ENCODE measurements around the gene FBXL22.

The FBXL22 gene

DNA sequence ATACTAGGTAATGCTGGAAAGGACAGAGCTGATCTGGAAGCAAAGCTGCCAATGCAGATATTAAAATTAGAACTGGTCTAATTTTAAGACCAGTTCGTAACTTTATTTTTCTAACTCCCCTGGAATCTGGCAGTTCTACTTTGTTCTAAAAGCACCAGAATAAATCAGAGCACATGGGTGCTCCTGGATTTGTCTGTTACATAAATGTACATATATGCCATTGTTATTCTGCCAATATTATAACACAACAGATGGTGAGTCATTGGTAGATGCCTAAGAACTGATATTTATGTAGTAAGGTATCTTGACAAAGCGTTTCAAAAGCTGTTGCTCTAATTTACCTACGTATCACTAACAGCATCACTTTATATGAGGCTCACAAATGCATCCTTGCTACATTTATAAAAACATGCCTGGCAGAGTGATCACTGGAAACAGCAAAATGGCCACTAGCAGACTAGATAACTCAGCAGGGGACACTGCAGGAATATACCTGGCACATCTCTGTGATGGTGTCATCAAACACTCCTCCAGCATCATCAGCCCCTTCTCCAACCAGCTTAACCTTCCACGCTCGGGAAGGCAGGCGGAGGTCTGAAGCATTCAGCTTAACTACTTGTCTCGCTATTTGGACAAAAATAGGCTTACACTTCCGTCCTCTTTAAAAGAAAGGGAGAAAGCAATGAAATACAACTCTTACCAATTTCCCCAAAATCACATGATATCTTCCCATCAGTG lies 26.2 kb downstream of the FBXL22 start:
- TF ChIP-seq, protein P1, sequence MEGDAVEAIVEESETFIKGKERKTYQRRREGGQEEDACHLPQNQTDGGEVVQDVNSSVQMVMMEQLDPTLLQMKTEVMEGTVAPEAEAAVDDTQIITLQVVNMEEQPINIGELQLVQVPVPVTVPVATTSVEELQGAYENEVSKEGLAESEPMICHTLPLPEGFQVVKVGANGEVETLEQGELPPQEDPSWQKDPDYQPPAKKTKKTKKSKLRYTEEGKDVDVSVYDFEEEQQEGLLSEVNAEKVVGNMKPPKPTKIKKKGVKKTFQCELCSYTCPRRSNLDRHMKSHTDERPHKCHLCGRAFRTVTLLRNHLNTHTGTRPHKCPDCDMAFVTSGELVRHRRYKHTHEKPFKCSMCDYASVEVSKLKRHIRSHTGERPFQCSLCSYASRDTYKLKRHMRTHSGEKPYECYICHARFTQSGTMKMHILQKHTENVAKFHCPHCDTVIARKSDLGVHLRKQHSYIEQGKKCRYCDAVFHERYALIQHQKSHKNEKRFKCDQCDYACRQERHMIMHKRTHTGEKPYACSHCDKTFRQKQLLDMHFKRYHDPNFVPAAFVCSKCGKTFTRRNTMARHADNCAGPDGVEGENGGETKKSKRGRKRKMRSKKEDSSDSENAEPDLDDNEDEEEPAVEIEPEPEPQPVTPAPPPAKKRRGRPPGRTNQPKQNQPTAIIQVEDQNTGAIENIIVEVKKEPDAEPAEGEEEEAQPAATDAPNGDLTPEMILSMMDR (IDR thresholded peaks at IDR 0.05; ENCODE audit: poor library complexity, severe bottlenecking): no peak
- Histone ChIP-seq H3K27me3 (ENCODE audit: insufficient read depth, poor library complexity, severe bottlenecking) (no peaks in the 10 kb centered on the region), H3K9me3 (ENCODE audit: severe bottlenecking) (no peaks in the 10 kb centered on the region)

DNA sequence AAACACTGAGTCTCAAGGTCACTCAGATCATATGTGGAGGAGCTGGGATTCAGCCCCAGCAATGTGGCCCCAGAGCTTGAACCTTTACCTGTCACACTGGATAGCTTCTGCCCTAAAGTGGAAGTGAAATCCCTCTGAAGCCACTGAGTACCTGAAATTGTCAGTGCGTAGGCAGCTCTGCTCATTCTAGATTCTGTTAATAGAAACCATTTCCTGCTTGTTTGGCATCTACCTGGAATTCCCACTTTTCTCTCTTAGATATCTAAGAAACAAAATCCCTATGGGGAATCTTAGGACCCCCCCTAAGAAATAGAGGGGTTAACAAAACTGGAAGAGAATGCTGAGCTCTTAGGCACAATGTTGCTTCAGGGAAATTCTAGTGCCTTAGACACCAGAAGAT lies 29.8 kb downstream of the FBXL22 start:
- no peak for DNase-seq (ENCODE audit: low spot score)
- no peaks in the 10 kb centered on the region for H3K4me1 ChIP-seq (ENCODE audit: insufficient read depth, poor library complexity, severe bottlenecking)
- TF ChIP-seq, protein P1 (IDR thresholded peaks at IDR 0.05; ENCODE audit: poor library complexity, severe bottlenecking): no peak
- no peak overlapping the region for H3K4me3 ChIP-seq (ENCODE audit: severe bottlenecking)
- no peaks in the 10 kb centered on the region for H3K27me3 ChIP-seq (ENCODE audit: insufficient read depth, poor library complexity, severe bottlenecking)
- H3K27ac ChIP-seq (ENCODE audit: poor library complexity, severe bottlenecking): no peak overlapping the region
- peaks cover 69% of the 10 kb centered on the region for H3K36me3 ChIP-seq (ENCODE audit: low read depth)
- no peak for ATAC-seq (ENCODE audit: low read depth)
- H3K9me3 ChIP-seq (ENCODE audit: severe bottlenecking): no peaks in the 10 kb centered on the region

More for the DNA sequence above, 26.2 kb downstream of the FBXL22 start:
- Histone ChIP-seq H3K27ac (ENCODE audit: poor library complexity, severe bottlenecking) (no peak overlapping the region), H3K4me3 (ENCODE audit: severe bottlenecking) (no peak overlapping the region), H3K36me3 (ENCODE audit: low read depth) (peaks cover 68% of the 10 kb centered on the region), H3K4me1 (ENCODE audit: insufficient read depth, poor library complexity, severe bottlenecking) (no peaks in the 10 kb centered on the region)
- ATAC-seq (ENCODE audit: low read depth) (no peak), DNase-seq (ENCODE audit: low spot score) (no peak)

DNA sequence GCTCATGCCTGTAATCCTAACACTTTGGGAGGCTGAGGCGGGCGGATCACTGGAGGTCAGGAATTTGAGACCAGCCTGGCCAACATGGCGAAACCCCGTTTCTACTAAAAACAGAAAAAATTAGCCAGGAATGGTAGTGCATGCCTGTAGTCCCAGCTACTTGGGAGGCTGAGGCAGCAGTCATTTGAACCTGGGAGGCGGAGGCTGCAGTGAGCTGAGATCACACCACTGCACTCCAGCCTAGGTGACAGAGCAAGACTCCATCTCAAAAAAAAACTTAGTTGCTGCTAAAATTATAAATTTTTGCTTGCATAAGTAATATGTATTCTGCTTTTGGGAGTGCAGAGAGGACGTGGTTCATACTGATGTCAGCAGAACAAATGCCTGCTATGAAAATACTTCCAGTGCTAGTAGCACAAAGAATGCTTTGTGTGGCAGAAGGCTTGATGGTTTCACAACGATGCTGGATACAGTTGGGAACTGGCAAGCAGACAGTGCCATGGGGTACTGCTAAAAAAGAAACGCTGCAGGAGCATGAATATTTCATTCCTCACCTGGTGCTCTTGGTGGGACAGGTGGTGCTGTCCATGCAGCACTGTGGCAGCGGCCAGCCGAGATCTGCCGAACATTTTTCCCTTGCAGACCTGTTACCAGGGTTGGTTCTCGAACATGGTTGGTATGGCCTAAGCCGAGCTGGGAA lies 31.1 kb downstream of the FBXL22 start:
- H3K9me3 ChIP-seq (ENCODE audit: severe bottlenecking): no peaks in the 10 kb centered on the region
- H3K36me3 ChIP-seq (ENCODE audit: low read depth): peaks cover 70% of the 10 kb centered on the region
- H3K27me3 ChIP-seq (ENCODE audit: insufficient read depth, poor library complexity, severe bottlenecking): no peaks in the 10 kb centered on the region

DNA sequence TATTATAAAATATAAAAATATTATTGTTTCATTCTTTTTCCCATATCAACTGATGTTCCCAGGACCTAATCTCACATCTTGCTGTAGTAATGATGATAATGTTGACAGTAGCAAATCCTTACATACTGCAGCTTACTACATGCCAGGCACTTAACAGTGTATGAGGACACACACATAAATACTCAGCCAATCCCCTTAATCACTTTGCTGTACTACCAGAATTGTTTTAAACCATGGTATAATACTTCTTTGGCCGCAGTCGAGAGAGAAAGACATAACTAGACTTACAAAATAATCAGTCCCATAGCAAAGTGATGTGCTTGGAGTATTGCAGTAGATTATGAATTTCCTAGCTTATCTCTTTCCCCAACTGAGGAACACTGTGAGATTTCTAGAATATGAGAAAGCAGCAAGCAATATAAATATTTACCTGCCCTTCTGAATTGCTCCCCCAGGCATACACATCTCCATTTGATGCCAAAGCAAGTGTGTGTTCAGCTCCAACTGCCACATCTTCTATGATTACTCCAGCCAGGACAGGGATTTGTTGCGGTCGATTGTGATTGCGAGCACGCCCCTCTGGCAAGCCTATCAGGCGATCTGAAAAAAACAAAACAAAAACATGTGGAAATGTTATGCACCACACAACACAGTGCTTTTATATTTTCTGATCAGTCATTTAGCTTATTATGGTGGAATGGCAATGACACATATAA lies 33.0 kb downstream of the FBXL22 start:
- TF ChIP-seq, protein P1 (IDR thresholded peaks at IDR 0.05; ENCODE audit: poor library complexity, severe bottlenecking): no peak
- H3K27ac ChIP-seq (ENCODE audit: poor library complexity, severe bottlenecking): no peak overlapping the region
- no peaks in the 10 kb centered on the region for H3K27me3 ChIP-seq (ENCODE audit: insufficient read depth, poor library complexity, severe bottlenecking)
- no peak overlapping the region for H3K4me3 ChIP-seq (ENCODE audit: severe bottlenecking)
- no peaks in the 10 kb centered on the region for H3K4me1 ChIP-seq (ENCODE audit: insufficient read depth, poor library complexity, severe bottlenecking)
- no peak for DNase-seq (ENCODE audit: low spot score)
- H3K9me3 ChIP-seq (ENCODE audit: severe bottlenecking): no peaks in the 10 kb centered on the region
- H3K36me3 ChIP-seq (ENCODE audit: low read depth): peaks cover 66% of the 10 kb centered on the region
- ATAC-seq (ENCODE audit: low read depth): no peak

More for the DNA sequence above, 31.1 kb downstream of the FBXL22 start:
- Histone ChIP-seq H3K4me1 (ENCODE audit: insufficient read depth, poor library complexity, severe bottlenecking) (no peaks in the 10 kb centered on the region), H3K4me3 (ENCODE audit: severe bottlenecking) (no peak overlapping the region), H3K27ac (ENCODE audit: poor library complexity, severe bottlenecking) (no peak overlapping the region)
- DNase-seq (ENCODE audit: low spot score) (no peak), ATAC-seq (ENCODE audit: low read depth) (no peak)
- TF ChIP-seq, protein P1 (IDR thresholded peaks at IDR 0.05; ENCODE audit: poor library complexity, severe bottlenecking): no peak

All from RWPE2 (cell line).